ENCODE results near the gene ADGRF5.

- TF ChIP-seq, protein P1, sequence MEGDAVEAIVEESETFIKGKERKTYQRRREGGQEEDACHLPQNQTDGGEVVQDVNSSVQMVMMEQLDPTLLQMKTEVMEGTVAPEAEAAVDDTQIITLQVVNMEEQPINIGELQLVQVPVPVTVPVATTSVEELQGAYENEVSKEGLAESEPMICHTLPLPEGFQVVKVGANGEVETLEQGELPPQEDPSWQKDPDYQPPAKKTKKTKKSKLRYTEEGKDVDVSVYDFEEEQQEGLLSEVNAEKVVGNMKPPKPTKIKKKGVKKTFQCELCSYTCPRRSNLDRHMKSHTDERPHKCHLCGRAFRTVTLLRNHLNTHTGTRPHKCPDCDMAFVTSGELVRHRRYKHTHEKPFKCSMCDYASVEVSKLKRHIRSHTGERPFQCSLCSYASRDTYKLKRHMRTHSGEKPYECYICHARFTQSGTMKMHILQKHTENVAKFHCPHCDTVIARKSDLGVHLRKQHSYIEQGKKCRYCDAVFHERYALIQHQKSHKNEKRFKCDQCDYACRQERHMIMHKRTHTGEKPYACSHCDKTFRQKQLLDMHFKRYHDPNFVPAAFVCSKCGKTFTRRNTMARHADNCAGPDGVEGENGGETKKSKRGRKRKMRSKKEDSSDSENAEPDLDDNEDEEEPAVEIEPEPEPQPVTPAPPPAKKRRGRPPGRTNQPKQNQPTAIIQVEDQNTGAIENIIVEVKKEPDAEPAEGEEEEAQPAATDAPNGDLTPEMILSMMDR (IDR thresholded peaks at IDR 0.05; ENCODE audit: low read length), result no peak
- TF ChIP-seq EZH2 (IDR thresholded peaks at IDR 0.05; ENCODE audit: borderline replicate concordance, low read length), result no peak
These were observed 59.4 kb downstream of the ADGRF5 start for GRCh38 chr6:46862381-46862780.
